RWPE1 (cell line): ENCODE data around the gene PIK3R2.

Source experiments
- CTCF ChIA-PET: fragments of 350-600 bp; sonication (Branson Sonifier 250); formaldehyde crosslinking; extraction: SDS; loops from one replicate; lab custom pipeline; 2021; lab: Yijun Ruan, JAX
- POLR2A ChIA-PET: fragments of 400-600 bp; formaldehyde crosslinking; extraction: SDS; loops from one replicate; lab custom pipeline; 2020; ENCODE audit warnings: antibody characterized with exemption; ENCODE audit not compliant: low non-redundant PET; lab: Yijun Ruan, JAX
- DNase-seq: peaks from one replicate; pipeline ENCODE4 v3.0.0; 2012; ENCODE audit warnings: low spot score
- H3K27ac ChIP-seq: fragments of 450-650 bp; 2 replicates; pipeline ENCODE4 v1.5.1; 2017
- TF ChIP-seq, protein P1 (sequence below): fragments of 450-650 bp; conservative IDR thresholded peaks from 2 replicates; pipeline ENCODE4 v1.5.1; 2017; ENCODE audit warnings: low read depth, mild to moderate bottlenecking

PIK3R2 gene

DNA sequence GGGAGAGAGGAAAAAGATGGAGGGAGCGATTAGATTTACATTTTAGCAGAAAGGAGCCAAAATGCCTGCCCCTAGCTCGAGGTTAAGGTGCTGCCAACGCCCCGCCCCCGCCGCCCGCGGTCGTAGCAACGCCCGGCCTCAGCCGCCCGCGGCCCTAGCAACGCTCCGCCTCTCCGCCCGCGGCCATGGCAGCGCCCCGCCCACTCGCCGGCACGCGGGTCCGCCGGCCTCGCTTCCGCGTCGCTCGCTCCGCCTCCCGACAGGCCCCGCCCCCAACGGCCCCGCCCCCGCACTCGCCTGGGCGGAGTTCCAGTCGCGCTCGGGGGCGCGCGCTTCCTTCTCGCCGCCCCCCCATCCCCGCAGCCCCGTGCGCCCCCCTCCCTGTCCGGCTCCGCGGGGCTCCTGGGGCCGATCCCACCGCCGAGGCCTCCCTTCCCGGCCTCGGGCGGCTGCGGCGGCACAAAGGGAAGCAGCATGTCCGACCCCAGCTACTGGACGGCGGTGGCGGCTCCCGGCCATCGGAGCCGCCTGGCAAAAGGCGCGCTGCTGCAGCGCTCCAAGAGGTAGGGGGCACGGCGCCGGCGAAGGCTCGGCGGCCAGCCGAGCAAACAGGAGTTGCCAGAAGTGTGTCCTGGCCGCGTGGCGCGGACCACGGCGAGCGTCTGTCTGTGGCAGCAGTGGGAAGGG is 35.1 kb upstream of the PIK3R2 start:
- ChIA-PET CTCF (interaction anchor here (1.0 kb wide), 1 partner anchor 78 kb away, joined by 3 read pairs; no protein-coding TSS in a partner anchor), POLR2A (no interaction called here)
- TF ChIP-seq, protein P1, sequence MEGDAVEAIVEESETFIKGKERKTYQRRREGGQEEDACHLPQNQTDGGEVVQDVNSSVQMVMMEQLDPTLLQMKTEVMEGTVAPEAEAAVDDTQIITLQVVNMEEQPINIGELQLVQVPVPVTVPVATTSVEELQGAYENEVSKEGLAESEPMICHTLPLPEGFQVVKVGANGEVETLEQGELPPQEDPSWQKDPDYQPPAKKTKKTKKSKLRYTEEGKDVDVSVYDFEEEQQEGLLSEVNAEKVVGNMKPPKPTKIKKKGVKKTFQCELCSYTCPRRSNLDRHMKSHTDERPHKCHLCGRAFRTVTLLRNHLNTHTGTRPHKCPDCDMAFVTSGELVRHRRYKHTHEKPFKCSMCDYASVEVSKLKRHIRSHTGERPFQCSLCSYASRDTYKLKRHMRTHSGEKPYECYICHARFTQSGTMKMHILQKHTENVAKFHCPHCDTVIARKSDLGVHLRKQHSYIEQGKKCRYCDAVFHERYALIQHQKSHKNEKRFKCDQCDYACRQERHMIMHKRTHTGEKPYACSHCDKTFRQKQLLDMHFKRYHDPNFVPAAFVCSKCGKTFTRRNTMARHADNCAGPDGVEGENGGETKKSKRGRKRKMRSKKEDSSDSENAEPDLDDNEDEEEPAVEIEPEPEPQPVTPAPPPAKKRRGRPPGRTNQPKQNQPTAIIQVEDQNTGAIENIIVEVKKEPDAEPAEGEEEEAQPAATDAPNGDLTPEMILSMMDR = no peak

DNA sequence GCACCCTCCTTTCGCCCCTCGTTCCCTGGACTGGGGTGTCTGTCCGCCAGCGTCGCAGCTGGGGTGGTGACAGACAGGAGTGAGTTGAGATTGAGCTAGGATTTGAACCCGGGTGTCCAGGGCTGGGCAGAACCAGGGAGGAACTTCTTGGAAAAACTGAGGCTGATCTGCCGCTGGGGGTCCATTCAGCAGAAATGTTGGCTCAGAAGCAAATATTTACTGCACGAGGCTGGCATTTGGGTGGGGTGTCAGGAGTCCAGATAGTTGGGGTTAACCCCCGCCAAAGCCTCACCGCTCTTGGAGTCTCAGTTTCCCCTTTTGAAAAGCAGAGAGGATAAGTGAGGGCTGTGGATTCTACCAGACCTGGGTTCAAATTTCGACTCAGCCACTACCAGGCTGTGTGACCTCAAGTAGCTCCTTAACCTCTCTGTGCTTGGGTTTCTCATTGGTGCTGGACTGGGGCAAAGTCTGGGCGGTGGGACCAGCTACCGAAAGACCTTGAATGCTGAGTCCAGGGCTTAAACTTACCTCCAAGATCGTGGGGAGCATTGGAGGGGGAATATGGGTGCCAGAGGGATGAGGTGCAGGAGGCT is 34.4 kb upstream of the PIK3R2 start:
- TF ChIP-seq, protein P1 = no peak
- H3K27ac ChIP-seq = peak overlapping the region; percentile 60
- DNase-seq = no peak
- ChIA-PET POLR2A (no interaction called here), CTCF (interaction anchor here (0.9 to 1.0 kb wide), 2 partner anchors 58 to 78 kb away, joined by 3 read pairs; no protein-coding TSS in a partner anchor)

More for the DNA sequence above, 35.1 kb upstream of the PIK3R2 start:
- H3K27ac ChIP-seq = peak overlapping the region; percentile 60
- peak; percentile 89 for DNase-seq

DNA sequence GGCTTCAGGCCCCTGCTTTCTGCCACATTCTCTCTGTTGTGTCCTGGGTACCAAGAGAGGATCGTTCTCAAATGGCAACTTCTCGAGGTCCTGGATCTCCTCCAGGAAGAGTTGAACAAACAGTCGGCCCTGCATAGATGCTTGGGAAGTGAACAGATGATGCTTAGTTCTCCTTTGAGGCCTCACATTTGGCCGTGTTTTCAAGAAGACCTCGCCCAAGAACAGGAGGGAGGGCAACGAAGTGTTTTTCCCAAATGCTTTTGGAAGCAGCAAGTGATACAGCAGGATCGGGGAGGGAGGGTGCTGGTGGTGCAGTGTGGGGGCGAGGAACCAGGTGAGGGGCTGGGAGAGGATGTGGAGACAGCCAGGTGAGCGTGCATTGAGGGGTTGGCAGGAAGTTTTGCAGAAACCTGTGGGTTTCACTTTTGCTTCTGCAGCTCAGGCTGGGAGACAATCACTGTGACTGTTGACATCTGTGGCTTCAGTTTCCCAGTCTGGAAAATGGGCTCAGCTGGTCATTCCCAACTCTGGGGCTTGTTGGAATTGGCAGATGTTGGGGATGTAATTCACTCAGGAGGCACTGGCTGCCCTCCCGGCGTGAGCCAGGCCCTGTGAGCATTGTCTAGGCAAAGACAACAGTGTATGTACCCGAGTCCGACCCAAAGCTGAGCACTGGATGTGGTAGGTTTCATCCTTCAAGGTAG is 33.8 kb upstream of the PIK3R2 start:
- DNase-seq = no peak
- ChIA-PET POLR2A (no interaction called here), CTCF (interaction anchor here (0.6 to 0.9 kb wide), 2 partner anchors 58 to 209 kb away, joined by 3 to 4 read pairs; no protein-coding TSS in a partner anchor)
- H3K27ac ChIP-seq = peak overlapping the region; percentile 60
- TF ChIP-seq, protein P1 = no peak

DNA sequence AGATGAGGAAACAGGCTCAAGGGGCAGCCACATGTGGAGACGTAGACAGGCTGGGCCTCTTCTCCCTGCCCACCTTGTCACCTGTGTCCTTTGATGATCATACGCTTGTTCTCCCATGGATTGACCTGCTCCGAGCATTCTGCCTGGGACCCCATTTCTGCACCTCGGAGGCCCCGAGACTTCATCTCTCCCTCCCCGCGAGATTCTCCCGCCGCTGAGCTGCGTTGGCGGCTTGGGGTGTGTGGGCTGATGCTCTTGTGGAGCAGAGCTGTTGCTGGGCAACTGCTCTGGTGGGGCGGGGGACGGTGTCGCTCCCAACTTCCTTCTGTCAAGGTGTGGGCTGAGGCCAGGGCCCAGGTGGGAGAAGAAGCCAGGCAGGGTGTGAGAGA is 33.3 kb upstream of the PIK3R2 start:
- peak overlapping the region; percentile 60 for H3K27ac ChIP-seq
- ChIA-PET CTCF (interaction anchor here (0.6 kb wide), 1 partner anchor 209 kb away, joined by 4 read pairs; no protein-coding TSS in a partner anchor), POLR2A (no interaction called here)
- TF ChIP-seq, protein P1 = no peak
- no peak for DNase-seq

DNA sequence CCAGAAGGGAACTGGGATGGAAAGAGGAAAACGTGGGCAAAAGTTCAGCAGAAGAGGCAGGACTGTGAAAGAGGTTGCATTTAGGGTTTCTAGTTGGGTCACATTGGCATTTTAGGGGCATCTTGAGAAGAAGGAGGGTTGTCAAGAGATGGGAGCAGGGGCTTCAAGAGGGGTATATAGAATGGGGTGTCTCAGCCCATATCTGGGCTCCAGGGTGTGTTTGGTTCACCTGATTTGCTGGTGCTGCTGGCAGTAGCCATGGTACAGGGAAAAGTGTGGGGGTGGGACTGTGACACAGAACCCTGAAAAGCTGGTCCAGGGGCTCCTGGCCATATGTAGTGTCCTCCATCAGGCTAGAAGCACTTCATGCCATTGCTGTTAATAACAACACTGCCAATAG is 32.8 kb upstream of the PIK3R2 start:
- TF ChIP-seq, protein P1 = no peak
- peak overlapping the region; percentile 60 for H3K27ac ChIP-seq
- no peak for DNase-seq
- POLR2A ChIA-PET = no interaction called here
- CTCF ChIA-PET = interaction anchor here (0.6 kb wide), 1 partner anchor 208 kb away, joined by 4 read pairs; no protein-coding TSS in a partner anchor

DNA sequence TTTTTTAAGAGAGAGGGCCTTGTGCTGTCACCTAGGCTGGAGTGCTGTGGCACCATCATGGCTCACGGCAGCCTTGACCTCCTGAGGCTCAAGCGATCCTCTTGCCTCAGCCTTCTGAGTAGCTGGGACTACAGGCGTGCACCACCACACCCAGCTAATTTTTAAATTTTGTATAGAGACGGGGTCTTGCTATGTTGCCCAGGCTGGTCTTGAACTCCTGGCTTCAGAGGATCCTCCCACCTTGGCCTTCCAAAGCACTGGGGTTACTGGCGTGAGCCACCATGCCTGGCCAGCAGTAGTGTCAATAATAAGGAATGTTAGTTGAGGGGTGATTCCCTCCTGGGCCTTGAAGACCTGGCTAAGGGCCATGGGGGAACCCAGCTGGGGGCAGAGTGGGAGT is 31.8 kb upstream of the PIK3R2 start:
- ChIA-PET POLR2A (no interaction called here), CTCF (interaction anchor here (0.7 kb wide), 1 partner anchor 355 kb away, joined by 3 read pairs; no protein-coding TSS in a partner anchor)
- H3K27ac ChIP-seq = peak overlapping the region; percentile 60; the same call in 1 of the 2 replicates
- TF ChIP-seq, protein P1 = no peak
- DNase-seq = no peak
